Prostate gland (tissue), 2 donors: ENCODE data around the gene CCDC200.

ENCODE experiments used
- POLR2A ChIP-seq: fragments of 450-650 bp; IDR thresholded peaks from one replicate; pipeline ENCODE4 v1.6.1; 2016; ENCODE audit warnings: antibody characterized with exemption, mild to moderate bottlenecking
- TF ChIP-seq, protein P1 (sequence below), 4 experiments: fragments of 200-600 bp in 2 of 4; fragments of 450-650 bp in 2 of 4; sonication (generic) in 2 of 4; IDR thresholded peaks; 1 replicate in 3 of 4; 2 replicates in 1 of 4; pipeline ENCODE4 v1.5.1; 2016 to 2019; ENCODE audit warnings: antibody characterized with exemption in 4 of 4, mild to moderate bottlenecking in 2 of 4, moderate library complexity in 2 of 4

DNA sequence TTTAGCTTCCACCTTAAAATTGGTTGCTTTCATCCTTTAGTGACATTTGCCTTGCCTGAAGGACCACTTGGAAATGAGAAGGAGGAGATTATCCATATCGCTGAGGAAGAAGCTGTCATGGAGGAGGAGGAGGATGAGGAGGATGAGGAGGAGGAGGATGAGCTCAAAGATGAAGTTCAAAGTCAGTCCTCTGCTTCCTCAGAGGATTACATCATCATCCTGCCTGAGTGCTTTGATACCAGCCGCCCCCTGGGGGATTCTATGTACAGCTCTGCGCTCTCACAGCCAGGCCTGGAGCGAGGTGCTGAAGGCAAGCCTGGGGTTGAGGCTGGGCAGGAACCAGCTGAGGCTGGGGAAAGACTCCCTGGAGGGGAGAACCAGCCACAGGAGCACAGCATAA, 28.3 kb downstream of the CCDC200 start:
- TF ChIP-seq, protein P1, sequence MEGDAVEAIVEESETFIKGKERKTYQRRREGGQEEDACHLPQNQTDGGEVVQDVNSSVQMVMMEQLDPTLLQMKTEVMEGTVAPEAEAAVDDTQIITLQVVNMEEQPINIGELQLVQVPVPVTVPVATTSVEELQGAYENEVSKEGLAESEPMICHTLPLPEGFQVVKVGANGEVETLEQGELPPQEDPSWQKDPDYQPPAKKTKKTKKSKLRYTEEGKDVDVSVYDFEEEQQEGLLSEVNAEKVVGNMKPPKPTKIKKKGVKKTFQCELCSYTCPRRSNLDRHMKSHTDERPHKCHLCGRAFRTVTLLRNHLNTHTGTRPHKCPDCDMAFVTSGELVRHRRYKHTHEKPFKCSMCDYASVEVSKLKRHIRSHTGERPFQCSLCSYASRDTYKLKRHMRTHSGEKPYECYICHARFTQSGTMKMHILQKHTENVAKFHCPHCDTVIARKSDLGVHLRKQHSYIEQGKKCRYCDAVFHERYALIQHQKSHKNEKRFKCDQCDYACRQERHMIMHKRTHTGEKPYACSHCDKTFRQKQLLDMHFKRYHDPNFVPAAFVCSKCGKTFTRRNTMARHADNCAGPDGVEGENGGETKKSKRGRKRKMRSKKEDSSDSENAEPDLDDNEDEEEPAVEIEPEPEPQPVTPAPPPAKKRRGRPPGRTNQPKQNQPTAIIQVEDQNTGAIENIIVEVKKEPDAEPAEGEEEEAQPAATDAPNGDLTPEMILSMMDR (IDR thresholded peaks at IDR 0.05): no peak
- TF ChIP-seq POLR2A: no peak
